Measurements from ENCODE around the gene ARPC1B.

- TF ChIP-seq CTCF (IDR thresholded peaks at IDR 0.05 in 4 of 5, conservative IDR thresholded peaks at IDR 0.05 in 1 of 5) (no peak), POLR2A (IDR thresholded peaks at IDR 0.05) (no peak)
Observed at GRCh38 chr7:99433158-99433557, 58.6 kb downstream of the ARPC1B start.
